ENCODE data around the gene DPH6. TPM values are rescaled to one million over a fixed set of nuclear protein-coding genes. Genes with fewer than 3 reads are reported as not detected.
"Not testable (repeated sequence)": the region's sequence is repeated elsewhere in the genome, so short reads cannot be mapped to it uniquely, and the experiment has no call there.

DPH6 gene
- 10 to 100 TPM; 10.8 to 13.3 (median 13.1) TPM for total RNA-seq
- total RNA-seq (2013): 24.2 TPM

GRCh38 chr15:35545824-35546510 lies at the start of gene DPH6:
DPH6 (minus strand) TSS chr15:35546165; CDS start chr15:35546141, 24 bp downstream.
- H3K4me3 Mint-ChIP-seq: peak within 1 kb of the TSS; percentile 96
- peaks cover 19 to 26% of the 10 kb centered on the region in 2 donors for H3K4me1 Mint-ChIP-seq
- H3K36me3 Mint-ChIP-seq: no peaks in the 10 kb centered on the region
- no peaks in the 10 kb centered on the region for H3K9me3 Mint-ChIP-seq
- ATAC-seq (peak; percentile 86 to 89 (median 87)), DNase-seq (peak; percentile 84 to 92)
- H3K27ac Mint-ChIP-seq: peak within 1 kb of the TSS; percentile 96 to 97
- WGBS (ENCODE audit: insufficient coverage): under 1% methylated on average over 66 of the region's 66 CpGs
- H3K36me3 ChIP-seq (ENCODE audit: control insufficient read depth, insufficient read depth, low read length): no peaks in the 10 kb centered on the region
- peaks cover 13% of the 10 kb centered on the region for H3K4me1 ChIP-seq (ENCODE audit: control insufficient read depth, insufficient read depth, low read length)
- no peaks in the 10 kb centered on the region for H3K27me3 Mint-ChIP-seq (ENCODE audit: low read depth in 2 of 2)
- no peaks in the 10 kb centered on the region for H3K27me3 ChIP-seq (ENCODE audit: control insufficient read depth, insufficient read depth, low read length)
- TF ChIP-seq CTCF (IDR thresholded peaks at IDR 0.05): no peak
- intact Hi-C loops (cut with micrococcal nuclease): loop anchor here (5.0 to 10.0 kb wide), 2 partner anchors 61 to 1031 kb away; partner anchors contain the start of gene CDIN1
- no peaks in the 10 kb centered on the region for H3K9me3 ChIP-seq (ENCODE audit: control insufficient read depth, insufficient read depth, low read length)
- peak within 1 kb of the TSS; percentile 98 for H3K27ac ChIP-seq (ENCODE audit: low read length)
- peak within 1 kb of the TSS; percentile 83 for H3K4me3 ChIP-seq (ENCODE audit: low read length)

GRCh38 chr15:35595656-35596055 lies 49.7 kb upstream of the DPH6 start:
- H3K9me3 ChIP-seq (ENCODE audit: control insufficient read depth, insufficient read depth, low read length): no peaks in the 10 kb centered on the region
- H3K4me3 Mint-ChIP-seq: no peak overlapping the region
- H3K36me3 Mint-ChIP-seq: peaks cover 5% of the 10 kb centered on the region
- no peak for TF ChIP-seq CTCF (IDR thresholded peaks at IDR 0.05)
- no peak overlapping the region for H3K27ac ChIP-seq (ENCODE audit: low read length)
- H3K36me3 ChIP-seq (ENCODE audit: control insufficient read depth, insufficient read depth, low read length): no peaks in the 10 kb centered on the region
- no peak overlapping the region for H3K4me3 ChIP-seq (ENCODE audit: low read length)
- no peaks in the 10 kb centered on the region for H3K27me3 Mint-ChIP-seq (ENCODE audit: low read depth in 2 of 2)
- WGBS (ENCODE audit: insufficient coverage): no CpG with 5 or more reads among the region's 1 CpG
- DNase-seq (no peak), ATAC-seq (no peak)
- H3K4me1 Mint-ChIP-seq: no peaks in the 10 kb centered on the region
- H3K4me1 ChIP-seq (ENCODE audit: control insufficient read depth, insufficient read depth, low read length): no peaks in the 10 kb centered on the region
- intact Hi-C loops (cut with micrococcal nuclease): no loop called here
- no peak overlapping the region for H3K27ac Mint-ChIP-seq
- H3K27me3 ChIP-seq (ENCODE audit: control insufficient read depth, insufficient read depth, low read length): no peaks in the 10 kb centered on the region
- peaks cover 7 to 9% of the 10 kb centered on the region in 2 donors for H3K9me3 Mint-ChIP-seq

GRCh38 chr15:35591987-35592386 lies 46.0 kb upstream of the DPH6 start:
- H3K27ac ChIP-seq (ENCODE audit: low read length); DNase-seq; H3K27me3 ChIP-seq (ENCODE audit: control insufficient read depth, insufficient read depth, low read length); H3K36me3 ChIP-seq (ENCODE audit: control insufficient read depth, insufficient read depth, low read length); H3K27ac Mint-ChIP-seq; H3K9me3 Mint-ChIP-seq; H3K4me3 ChIP-seq (ENCODE audit: low read length); H3K4me3 Mint-ChIP-seq; H3K4me1 ChIP-seq (ENCODE audit: control insufficient read depth, insufficient read depth, low read length); H3K36me3 Mint-ChIP-seq; H3K4me1 Mint-ChIP-seq; H3K9me3 ChIP-seq (ENCODE audit: control insufficient read depth, insufficient read depth, low read length); H3K27me3 Mint-ChIP-seq (ENCODE audit: low read depth in 2 of 2); intact Hi-C loops (cut with micrococcal nuclease); ATAC-seq: not testable (repeated sequence)
- WGBS (ENCODE audit: insufficient coverage): no CpG with 5 or more reads among the region's 2 CpGs

- intact Hi-C loops (cut with micrococcal nuclease): no loop called here
Observed at GRCh38 chr15:35583863-35584528, 38.0 kb upstream of the DPH6 start.

More at GRCh38 chr15:35583863-35584528, 38.0 kb upstream of the DPH6 start:
- Histone ChIP-seq H3K9me3 (ENCODE audit: control insufficient read depth, insufficient read depth, low read length) (no peaks in the 10 kb centered on the region), H3K27me3 (ENCODE audit: control insufficient read depth, insufficient read depth, low read length) (peaks cover 2% of the 10 kb centered on the region), H3K4me3 (ENCODE audit: low read length) (no peak overlapping the region), H3K27ac (ENCODE audit: low read length) (no peak overlapping the region), H3K4me1 (ENCODE audit: control insufficient read depth, insufficient read depth, low read length) (no peaks in the 10 kb centered on the region), H3K36me3 (ENCODE audit: control insufficient read depth, insufficient read depth, low read length) (no peaks in the 10 kb centered on the region)
- ATAC-seq: no peak
- Mint-ChIP-seq H3K9me3 (no peaks in the 10 kb centered on the region), H3K27me3 (ENCODE audit: low read depth in 2 of 2) (peaks cover 9 to 15% of the 10 kb centered on the region in 2 donors), H3K4me1 (no peaks in the 10 kb centered on the region), H3K36me3 (no peaks in the 10 kb centered on the region), H3K4me3 (no peak overlapping the region), H3K27ac (no peak overlapping the region)
- DNase-seq: no peak
- 76% methylated on average over 1 of the region's 1 CpG for WGBS (ENCODE audit: insufficient coverage)
- no peak for TF ChIP-seq CTCF (IDR thresholded peaks at IDR 0.05)
